ENCODE data around the gene BRF1. TPM values are rescaled to one million over a fixed set of nuclear protein-coding genes. Genes with fewer than 3 reads are reported as not detected.
A peak's percentile ranks its signal among the peaks of the same experiment; 100 is the strongest.

BRF1 gene
- total RNA-seq, 1 experiment from 2014 or later = 26.4 TPM

DNA sequence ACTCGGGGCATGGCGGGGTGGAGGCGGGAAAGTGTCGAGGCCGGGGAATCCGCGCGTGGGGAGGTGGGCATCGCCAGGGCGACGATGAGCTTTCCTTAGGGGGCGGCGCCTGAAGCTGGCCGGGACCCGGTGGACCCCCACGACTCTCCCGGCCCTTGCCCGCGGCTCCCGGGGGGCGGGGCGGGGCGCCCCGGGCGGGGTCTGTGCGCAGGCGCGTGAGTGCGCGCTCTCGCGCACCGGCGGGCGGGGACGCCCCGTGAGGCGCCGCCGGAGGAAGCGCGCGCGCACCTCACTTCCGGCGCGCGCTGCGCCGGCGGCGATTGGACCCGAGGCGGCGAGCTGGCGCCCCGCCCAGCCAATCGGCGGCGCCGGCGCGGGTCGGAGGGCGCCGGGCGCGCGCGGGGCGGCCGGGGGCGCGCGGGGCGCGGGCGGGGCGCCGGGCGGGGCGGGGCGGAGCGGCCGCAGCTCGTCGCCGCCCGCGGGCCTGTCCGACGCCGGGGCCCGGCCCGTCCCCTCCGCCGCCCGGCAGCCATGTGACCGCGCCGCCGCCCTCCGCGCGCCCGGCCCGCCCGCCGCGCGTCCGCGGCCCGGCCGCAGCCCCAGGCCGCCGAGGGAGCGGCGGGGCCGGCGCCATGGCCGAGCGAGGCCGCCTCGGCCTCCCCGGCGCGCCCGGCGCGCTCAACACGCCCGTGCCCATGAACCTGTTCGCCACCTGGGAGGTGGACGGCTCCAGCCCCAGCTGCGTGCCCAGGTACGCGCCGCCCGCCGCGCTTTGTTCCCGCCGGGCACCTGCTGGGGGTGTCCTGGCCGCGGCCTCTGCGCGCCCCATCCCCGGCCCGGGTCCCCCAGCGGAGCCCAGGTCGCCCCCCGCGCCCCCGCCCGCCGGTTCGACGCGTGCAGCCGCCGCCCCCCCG is 13.7 kb upstream of the BRF1 start, which contains the start of gene PACS2 (continued):
- TF ChIP-seq, protein P1, sequence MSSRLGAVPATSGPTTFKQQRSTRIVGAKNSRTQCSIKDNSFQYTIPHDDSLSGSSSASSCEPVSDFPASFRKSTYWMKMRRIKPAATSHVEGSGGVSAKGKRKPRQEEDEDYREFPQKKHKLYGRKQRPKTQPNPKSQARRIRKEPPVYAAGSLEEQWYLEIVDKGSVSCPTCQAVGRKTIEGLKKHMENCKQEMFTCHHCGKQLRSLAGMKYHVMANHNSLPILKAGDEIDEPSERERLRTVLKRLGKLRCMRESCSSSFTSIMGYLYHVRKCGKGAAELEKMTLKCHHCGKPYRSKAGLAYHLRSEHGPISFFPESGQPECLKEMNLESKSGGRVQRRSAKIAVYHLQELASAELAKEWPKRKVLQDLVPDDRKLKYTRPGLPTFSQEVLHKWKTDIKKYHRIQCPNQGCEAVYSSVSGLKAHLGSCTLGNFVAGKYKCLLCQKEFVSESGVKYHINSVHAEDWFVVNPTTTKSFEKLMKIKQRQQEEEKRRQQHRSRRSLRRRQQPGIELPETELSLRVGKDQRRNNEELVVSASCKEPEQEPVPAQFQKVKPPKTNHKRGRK (CRISPR knock-in tag; IDR thresholded peaks at IDR 0.05; ENCODE audit: borderline replicate concordance) = no peak
- TF ChIP-seq, protein P2, sequence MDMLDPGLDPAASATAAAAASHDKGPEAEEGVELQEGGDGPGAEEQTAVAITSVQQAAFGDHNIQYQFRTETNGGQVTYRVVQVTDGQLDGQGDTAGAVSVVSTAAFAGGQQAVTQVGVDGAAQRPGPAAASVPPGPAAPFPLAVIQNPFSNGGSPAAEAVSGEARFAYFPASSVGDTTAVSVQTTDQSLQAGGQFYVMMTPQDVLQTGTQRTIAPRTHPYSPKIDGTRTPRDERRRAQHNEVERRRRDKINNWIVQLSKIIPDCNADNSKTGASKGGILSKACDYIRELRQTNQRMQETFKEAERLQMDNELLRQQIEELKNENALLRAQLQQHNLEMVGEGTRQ (CRISPR knock-in tag; IDR thresholded peaks at IDR 0.05) = 0 out of 2 replicates have a peak, but pooled peaks have one; percentile 15
- TF ChIP-seq ZNF121 (CRISPR knock-in tag; IDR thresholded peaks at IDR 0.05) (no peak), SP1 (CRISPR knock-in tag; conservative IDR thresholded peaks at IDR 0.05) (no peak), FOXK1 (CRISPR knock-in tag; IDR thresholded peaks at IDR 0.05) (no peak), ZNF138 (CRISPR knock-in tag; conservative IDR thresholded peaks at IDR 0.05) (no peak), CBFB (CRISPR knock-in tag; IDR thresholded peaks at IDR 0.05; ENCODE audit: low read depth) (no peak), NFYB (CRISPR knock-in tag; conservative IDR thresholded peaks at IDR 0.05; ENCODE audit: low read depth) (peak; percentile 45), GRHL2 (CRISPR knock-in tag; IDR thresholded peaks at IDR 0.05; ENCODE audit: insufficient replicate concordance, severe bottlenecking) (no peak), PRRX2 (CRISPR knock-in tag; IDR thresholded peaks at IDR 0.05) (no peak), IRF2 (CRISPR knock-in tag; IDR thresholded peaks at IDR 0.05; ENCODE audit: borderline replicate concordance, low read depth) (no peak), EMX1 (CRISPR knock-in tag; IDR thresholded peaks at IDR 0.05) (no peak), ATF1 (CRISPR knock-in tag; IDR thresholded peaks at IDR 0.05) (no peak), FOXP1 (CRISPR knock-in tag; IDR thresholded peaks at IDR 0.05; ENCODE audit: borderline replicate concordance) (no peak), TEAD1 (CRISPR knock-in tag; IDR thresholded peaks at IDR 0.05) (no peak), CREB1 (CRISPR knock-in tag; IDR thresholded peaks at IDR 0.05) (no peak)
- TF ChIP-seq, protein P3, sequence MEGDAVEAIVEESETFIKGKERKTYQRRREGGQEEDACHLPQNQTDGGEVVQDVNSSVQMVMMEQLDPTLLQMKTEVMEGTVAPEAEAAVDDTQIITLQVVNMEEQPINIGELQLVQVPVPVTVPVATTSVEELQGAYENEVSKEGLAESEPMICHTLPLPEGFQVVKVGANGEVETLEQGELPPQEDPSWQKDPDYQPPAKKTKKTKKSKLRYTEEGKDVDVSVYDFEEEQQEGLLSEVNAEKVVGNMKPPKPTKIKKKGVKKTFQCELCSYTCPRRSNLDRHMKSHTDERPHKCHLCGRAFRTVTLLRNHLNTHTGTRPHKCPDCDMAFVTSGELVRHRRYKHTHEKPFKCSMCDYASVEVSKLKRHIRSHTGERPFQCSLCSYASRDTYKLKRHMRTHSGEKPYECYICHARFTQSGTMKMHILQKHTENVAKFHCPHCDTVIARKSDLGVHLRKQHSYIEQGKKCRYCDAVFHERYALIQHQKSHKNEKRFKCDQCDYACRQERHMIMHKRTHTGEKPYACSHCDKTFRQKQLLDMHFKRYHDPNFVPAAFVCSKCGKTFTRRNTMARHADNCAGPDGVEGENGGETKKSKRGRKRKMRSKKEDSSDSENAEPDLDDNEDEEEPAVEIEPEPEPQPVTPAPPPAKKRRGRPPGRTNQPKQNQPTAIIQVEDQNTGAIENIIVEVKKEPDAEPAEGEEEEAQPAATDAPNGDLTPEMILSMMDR (IDR thresholded peaks at IDR 0.05) = no peak
- TF ChIP-seq, protein P4, sequence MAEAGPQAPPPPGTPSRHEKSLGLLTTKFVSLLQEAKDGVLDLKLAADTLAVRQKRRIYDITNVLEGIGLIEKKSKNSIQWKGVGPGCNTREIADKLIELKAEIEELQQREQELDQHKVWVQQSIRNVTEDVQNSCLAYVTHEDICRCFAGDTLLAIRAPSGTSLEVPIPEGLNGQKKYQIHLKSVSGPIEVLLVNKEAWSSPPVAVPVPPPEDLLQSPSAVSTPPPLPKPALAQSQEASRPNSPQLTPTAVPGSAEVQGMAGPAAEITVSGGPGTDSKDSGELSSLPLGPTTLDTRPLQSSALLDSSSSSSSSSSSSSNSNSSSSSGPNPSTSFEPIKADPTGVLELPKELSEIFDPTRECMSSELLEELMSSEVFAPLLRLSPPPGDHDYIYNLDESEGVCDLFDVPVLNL (CRISPR knock-in tag; IDR thresholded peaks at IDR 0.05; ENCODE audit: borderline replicate concordance, low read depth) = no peak
- TF ChIP-seq, protein P5, sequence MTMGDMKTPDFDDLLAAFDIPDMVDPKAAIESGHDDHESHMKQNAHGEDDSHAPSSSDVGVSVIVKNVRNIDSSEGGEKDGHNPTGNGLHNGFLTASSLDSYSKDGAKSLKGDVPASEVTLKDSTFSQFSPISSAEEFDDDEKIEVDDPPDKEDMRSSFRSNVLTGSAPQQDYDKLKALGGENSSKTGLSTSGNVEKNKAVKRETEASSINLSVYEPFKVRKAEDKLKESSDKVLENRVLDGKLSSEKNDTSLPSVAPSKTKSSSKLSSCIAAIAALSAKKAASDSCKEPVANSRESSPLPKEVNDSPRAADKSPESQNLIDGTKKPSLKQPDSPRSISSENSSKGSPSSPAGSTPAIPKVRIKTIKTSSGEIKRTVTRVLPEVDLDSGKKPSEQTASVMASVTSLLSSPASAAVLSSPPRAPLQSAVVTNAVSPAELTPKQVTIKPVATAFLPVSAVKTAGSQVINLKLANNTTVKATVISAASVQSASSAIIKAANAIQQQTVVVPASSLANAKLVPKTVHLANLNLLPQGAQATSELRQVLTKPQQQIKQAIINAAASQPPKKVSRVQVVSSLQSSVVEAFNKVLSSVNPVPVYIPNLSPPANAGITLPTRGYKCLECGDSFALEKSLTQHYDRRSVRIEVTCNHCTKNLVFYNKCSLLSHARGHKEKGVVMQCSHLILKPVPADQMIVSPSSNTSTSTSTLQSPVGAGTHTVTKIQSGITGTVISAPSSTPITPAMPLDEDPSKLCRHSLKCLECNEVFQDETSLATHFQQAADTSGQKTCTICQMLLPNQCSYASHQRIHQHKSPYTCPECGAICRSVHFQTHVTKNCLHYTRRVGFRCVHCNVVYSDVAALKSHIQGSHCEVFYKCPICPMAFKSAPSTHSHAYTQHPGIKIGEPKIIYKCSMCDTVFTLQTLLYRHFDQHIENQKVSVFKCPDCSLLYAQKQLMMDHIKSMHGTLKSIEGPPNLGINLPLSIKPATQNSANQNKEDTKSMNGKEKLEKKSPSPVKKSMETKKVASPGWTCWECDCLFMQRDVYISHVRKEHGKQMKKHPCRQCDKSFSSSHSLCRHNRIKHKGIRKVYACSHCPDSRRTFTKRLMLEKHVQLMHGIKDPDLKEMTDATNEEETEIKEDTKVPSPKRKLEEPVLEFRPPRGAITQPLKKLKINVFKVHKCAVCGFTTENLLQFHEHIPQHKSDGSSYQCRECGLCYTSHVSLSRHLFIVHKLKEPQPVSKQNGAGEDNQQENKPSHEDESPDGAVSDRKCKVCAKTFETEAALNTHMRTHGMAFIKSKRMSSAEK (CRISPR knock-in tag; IDR thresholded peaks at IDR 0.05; ENCODE audit: borderline replicate concordance) = no peak
- TF ChIP-seq, protein P6, sequence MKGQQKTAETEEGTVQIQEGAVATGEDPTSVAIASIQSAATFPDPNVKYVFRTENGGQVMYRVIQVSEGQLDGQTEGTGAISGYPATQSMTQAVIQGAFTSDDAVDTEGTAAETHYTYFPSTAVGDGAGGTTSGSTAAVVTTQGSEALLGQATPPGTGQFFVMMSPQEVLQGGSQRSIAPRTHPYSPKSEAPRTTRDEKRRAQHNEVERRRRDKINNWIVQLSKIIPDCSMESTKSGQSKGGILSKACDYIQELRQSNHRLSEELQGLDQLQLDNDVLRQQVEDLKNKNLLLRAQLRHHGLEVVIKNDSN (CRISPR knock-in tag; IDR thresholded peaks at IDR 0.05) = no peak
- TF ChIP-seq, protein P7, sequence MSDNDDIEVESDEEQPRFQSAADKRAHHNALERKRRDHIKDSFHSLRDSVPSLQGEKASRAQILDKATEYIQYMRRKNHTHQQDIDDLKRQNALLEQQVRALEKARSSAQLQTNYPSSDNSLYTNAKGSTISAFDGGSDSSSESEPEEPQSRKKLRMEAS (CRISPR knock-in tag; IDR thresholded peaks at IDR 0.05) = no peak
- TF ChIP-seq, protein P8, sequence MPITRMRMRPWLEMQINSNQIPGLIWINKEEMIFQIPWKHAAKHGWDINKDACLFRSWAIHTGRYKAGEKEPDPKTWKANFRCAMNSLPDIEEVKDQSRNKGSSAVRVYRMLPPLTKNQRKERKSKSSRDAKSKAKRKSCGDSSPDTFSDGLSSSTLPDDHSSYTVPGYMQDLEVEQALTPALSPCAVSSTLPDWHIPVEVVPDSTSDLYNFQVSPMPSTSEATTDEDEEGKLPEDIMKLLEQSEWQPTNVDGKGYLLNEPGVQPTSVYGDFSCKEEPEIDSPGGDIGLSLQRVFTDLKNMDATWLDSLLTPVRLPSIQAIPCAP (CRISPR knock-in tag; IDR thresholded peaks at IDR 0.05) = no peak

Data from WTC11 (cell line).